AG04449 (cell line): ENCODE results near the gene CDH2.

Source experiments
- CTCF ChIA-PET: fragments of 350-600 bp; formaldehyde crosslinking; extraction: SDS; loops from one replicate; lab custom pipeline; 2021; ENCODE audit warnings: antibody characterized with exemption; lab: Yijun Ruan, JAX
- POLR2A ChIA-PET: fragments of 400-600, 350-600 bp; formaldehyde crosslinking; extraction: SDS; loops from one replicate; lab custom pipeline; 2020; ENCODE audit warnings: antibody characterized with exemption, inconsistent platforms; lab: Yijun Ruan, JAX
- DNase-seq: peaks from one replicate; pipeline ENCODE4 v3.0.0-alpha.2; 2010; ENCODE audit warnings: low read depth, low spot score
- H3K4me3 ChIP-seq: 2 replicates; pipeline ENCODE4 v1.5.1; 2011; ENCODE audit warnings: low read depth, mild to moderate bottlenecking, control low read depth, low read length
- TF ChIP-seq, protein P1 (sequence below): IDR thresholded peaks from one replicate; pipeline ENCODE4 v1.5.1; 2011; ENCODE audit warnings: mild to moderate bottlenecking, moderate library complexity, low read length, control low read depth, inconsistent platforms; ENCODE audit not compliant: insufficient read depth; ENCODE audit errors: missing control alignments

Gene CDH2

DNA sequence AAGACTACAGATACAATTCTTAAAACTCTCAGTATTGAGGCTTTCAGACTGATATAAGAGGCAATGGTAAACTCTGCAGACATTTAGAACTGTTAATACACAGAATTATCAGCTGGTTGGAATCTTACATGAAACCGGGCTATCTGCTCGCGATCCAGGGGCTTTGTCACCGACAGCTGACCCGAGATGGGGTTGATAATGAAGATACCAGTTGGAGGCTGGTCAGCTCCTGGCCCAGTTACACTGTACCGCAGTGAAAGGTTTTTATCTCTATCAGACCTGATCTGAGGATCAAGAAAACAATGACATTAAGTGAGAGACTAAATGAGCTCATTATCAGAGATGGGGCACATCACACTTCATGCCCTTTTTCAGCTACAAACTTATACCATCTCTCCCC lies 167.3 kb downstream of the CDH2 start:
- TF ChIP-seq, protein P1, sequence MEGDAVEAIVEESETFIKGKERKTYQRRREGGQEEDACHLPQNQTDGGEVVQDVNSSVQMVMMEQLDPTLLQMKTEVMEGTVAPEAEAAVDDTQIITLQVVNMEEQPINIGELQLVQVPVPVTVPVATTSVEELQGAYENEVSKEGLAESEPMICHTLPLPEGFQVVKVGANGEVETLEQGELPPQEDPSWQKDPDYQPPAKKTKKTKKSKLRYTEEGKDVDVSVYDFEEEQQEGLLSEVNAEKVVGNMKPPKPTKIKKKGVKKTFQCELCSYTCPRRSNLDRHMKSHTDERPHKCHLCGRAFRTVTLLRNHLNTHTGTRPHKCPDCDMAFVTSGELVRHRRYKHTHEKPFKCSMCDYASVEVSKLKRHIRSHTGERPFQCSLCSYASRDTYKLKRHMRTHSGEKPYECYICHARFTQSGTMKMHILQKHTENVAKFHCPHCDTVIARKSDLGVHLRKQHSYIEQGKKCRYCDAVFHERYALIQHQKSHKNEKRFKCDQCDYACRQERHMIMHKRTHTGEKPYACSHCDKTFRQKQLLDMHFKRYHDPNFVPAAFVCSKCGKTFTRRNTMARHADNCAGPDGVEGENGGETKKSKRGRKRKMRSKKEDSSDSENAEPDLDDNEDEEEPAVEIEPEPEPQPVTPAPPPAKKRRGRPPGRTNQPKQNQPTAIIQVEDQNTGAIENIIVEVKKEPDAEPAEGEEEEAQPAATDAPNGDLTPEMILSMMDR: no peak
- H3K4me3 ChIP-seq: no peak overlapping the region
- CTCF ChIA-PET: interaction anchor here (1.6 kb wide), 1 partner anchor 180 kb away, joined by 4 read pairs; no protein-coding TSS in a partner anchor
- DNase-seq: no peak
- POLR2A ChIA-PET: no interaction called here

DNA sequence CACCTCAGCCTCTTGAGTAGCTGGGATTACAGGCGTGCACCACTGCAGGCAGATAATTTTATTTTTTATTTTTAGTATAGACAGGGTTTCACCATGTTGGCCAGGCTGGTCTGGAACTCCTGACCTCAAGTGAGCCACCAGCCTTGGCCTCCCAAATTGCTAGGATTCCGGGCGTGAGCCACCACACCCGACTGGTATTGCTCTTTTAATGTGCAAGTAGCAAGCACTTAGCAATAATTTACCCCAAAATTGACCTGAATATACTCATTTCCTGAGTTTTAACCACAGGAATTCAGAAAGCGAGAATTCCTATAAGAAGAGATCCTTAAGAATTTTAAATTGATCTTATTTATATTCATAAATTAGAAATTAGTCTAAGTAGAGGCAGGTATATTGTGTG lies 169.1 kb downstream of the CDH2 start:
- ChIA-PET CTCF (no interaction called here), POLR2A (interaction anchor here (0.7 kb wide), 2 partner anchors 10 to 245 kb away, joined by 3 read pairs; no protein-coding TSS in a partner anchor)
- peak; percentile 24 for DNase-seq
- TF ChIP-seq, protein P1: no peak
- H3K4me3 ChIP-seq: no peak overlapping the region

DNA sequence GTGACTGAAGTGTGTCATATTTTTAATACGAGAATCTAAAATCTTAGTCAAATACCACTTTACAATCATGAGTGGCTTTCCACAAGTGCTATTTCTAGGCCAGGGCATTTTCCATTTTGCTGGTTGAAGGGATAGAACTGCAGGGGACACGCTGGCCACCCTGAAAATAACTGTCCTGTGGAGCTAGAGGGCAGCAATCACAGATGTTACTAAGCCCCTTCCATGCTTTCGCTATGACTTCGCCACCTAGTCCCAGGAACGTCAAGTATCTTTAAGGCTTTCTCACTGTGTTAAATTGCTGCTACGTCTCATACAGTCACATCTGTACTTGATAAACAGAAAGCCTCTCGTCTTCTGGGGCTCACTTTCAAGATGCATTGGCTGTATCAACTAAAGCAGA lies 171.8 kb downstream of the CDH2 start:
- DNase-seq: no peak
- TF ChIP-seq, protein P1: no peak
- H3K4me3 ChIP-seq: no peak overlapping the region
- CTCF ChIA-PET: interaction anchor here (0.8 to 1.6 kb wide), 2 partner anchors 30 to 173 kb away, joined by 3 read pairs; no protein-coding TSS in a partner anchor
- POLR2A ChIA-PET: no interaction called here

DNA sequence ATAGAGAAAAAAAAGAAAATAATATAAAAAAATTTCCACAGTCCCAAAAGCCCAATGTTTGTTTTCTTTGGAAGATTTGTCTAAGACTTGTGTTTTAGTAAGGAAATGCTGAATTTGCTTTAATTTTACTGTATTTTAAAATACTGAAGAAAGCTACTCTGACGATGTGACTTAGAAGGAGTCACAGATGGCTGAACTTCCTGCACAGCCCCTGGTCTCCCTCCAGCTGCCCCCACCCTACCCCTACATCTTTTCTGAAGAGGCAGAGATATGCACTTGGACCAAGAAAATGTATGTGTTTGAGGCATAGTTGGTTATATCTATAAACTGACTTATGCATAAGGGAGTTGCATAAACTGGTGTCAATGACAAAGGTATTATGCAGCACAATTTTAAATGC lies 172.3 kb downstream of the CDH2 start:
- ChIA-PET POLR2A (no interaction called here), CTCF (interaction anchor here (0.8 to 1.6 kb wide), 4 partner anchors 8 to 174 kb away, joined by 3 read pairs; no protein-coding TSS in a partner anchor)
- DNase-seq: no peak
- no peak overlapping the region for H3K4me3 ChIP-seq
- TF ChIP-seq, protein P1: no peak

DNA sequence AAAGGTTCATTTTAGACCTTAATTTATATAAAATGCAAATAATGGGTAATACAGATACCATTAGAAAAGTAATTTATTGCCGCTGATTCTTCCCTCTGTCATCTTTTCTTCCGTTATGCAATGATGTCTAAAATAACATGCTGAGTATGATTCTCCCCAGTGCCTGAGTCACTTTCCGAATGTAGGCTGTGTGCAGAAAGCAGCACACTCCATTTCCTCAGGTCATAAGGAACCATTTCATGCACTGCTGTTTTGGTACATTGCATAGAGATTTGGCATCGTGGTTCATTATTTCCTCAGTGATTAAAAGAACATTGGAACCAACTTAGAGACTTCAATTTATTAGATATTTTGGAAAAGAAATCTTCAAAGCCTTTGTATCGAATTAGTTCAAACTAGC lies 173.5 kb downstream of the CDH2 start:
- TF ChIP-seq, protein P1: no peak
- ChIA-PET POLR2A (no interaction called here), CTCF (interaction anchor here (1.0 kb wide), 1 partner anchor 17 kb away, joined by 3 read pairs; no protein-coding TSS in a partner anchor)
- H3K4me3 ChIP-seq: no peak overlapping the region
- DNase-seq: no peak

DNA sequence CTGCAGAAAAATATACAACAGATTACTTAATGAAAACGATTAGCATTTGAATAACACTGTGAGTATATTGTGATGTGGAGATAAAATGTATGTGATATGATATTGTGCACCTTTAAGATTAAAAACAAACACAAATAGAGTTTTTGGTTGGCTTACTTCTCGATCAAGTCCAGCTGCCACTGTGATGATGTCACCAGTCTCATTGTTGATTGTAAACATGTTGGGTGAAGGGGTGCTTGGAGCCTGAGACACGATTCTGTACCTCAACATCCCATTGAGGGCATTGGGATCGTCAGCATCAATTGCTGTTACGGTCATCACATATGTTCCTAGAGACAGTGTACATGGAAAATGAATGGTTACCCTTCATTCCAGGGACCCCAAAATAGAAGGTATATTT lies 174.1 kb downstream of the CDH2 start:
- ChIA-PET POLR2A (no interaction called here), CTCF (no interaction called here)
- no peak overlapping the region for H3K4me3 ChIP-seq
- TF ChIP-seq, protein P1: no peak
- DNase-seq: no peak
